ENCODE results near the gene TXNDC16.

TXNDC16 gene

GRCh38 chr14:52464175-52464574 lies 88.1 kb downstream of the TXNDC16 start (continued):
- no peak for TF ChIP-seq MYNN (tag by site-specific recombination; IDR thresholded peaks at IDR 0.05; ENCODE audit: borderline replicate concordance)
- no peak for TF ChIP-seq ZNF362 (tag by site-specific recombination; IDR thresholded peaks at IDR 0.05)
- no peak for TF ChIP-seq ZNF169 (tag by site-specific recombination; IDR thresholded peaks at IDR 0.05)

GRCh38 chr14:52463375-52463774 lies 88.9 kb downstream of the TXNDC16 start:
- POLR2A ChIA-PET: no interaction called here
- H3K27ac ChIP-seq (ENCODE audit: extremely low read depth, low read depth, low read length): no peak overlapping the region
- H3K36me3 ChIP-seq (ENCODE audit: control insufficient read depth in 2 of 2, insufficient read depth in 1 of 2, low read length in 2 of 2): peaks cover 15 to 27% of the 10 kb centered on the region in 2 experiments
- H3K9me3 ChIP-seq (ENCODE audit: control insufficient read depth, insufficient read depth, low read depth, low read length): no peaks in the 10 kb centered on the region
- CTCF ChIA-PET: interaction anchor here (0.8 to 0.9 kb wide), 2 partner anchors 32 to 163 kb away, joined by 3 read pairs; no protein-coding TSS in a partner anchor
- no peak for TF ChIP-seq PRDM10 (tag by site-specific recombination; IDR thresholded peaks at IDR 0.05)
- no peak for TF ChIP-seq ZFP41 (tag by site-specific recombination; IDR thresholded peaks at IDR 0.05; ENCODE audit: borderline replicate concordance)
- TF ChIP-seq ZNF335 (tag by site-specific recombination; conservative IDR thresholded peaks at IDR 0.05): no peak
- no peak for TF ChIP-seq ZNF404 (tag by site-specific recombination; IDR thresholded peaks at IDR 0.05)
- no peak for TF ChIP-seq PRDM6 (tag by site-specific recombination; IDR thresholded peaks at IDR 0.05)
- TF ChIP-seq ZNF626 (tag by site-specific recombination; IDR thresholded peaks at IDR 0.05): no peak
- no peak for TF ChIP-seq SP7 (tag by site-specific recombination; IDR thresholded peaks at IDR 0.05)
- no peak for TF ChIP-seq ZNF624 (tag by site-specific recombination; IDR thresholded peaks at IDR 0.05)
- no peak for TF ChIP-seq ZNF433 (tag by site-specific recombination; IDR thresholded peaks at IDR 0.05; ENCODE audit: low read depth)
- no peak for TF ChIP-seq ZNF513 (tag by site-specific recombination; IDR thresholded peaks at IDR 0.05)
- TF ChIP-seq ZSCAN4 (tag by site-specific recombination; IDR thresholded peaks at IDR 0.05): no peak
- TF ChIP-seq TSHZ1 (tag by site-specific recombination; IDR thresholded peaks at IDR 0.05; ENCODE audit: borderline replicate concordance): no peak
- no peak for TF ChIP-seq ZNF521 (tag by site-specific recombination; IDR thresholded peaks at IDR 0.05)
- TF ChIP-seq ZNF544 (tag by site-specific recombination; IDR thresholded peaks at IDR 0.05): no peak
- no peak for TF ChIP-seq ZNF514 (tag by site-specific recombination; IDR thresholded peaks at IDR 0.05)
- no peak for TF ChIP-seq ZNF645 (tag by site-specific recombination; IDR thresholded peaks at IDR 0.05)
- TF ChIP-seq ZNF24 (tag by site-specific recombination; IDR thresholded peaks at IDR 0.05): no peak
- no peak for TF ChIP-seq ZNF366 (tag by site-specific recombination; conservative IDR thresholded peaks at IDR 0.05)
- no peak for TF ChIP-seq ZNF169 (tag by site-specific recombination; IDR thresholded peaks at IDR 0.05)
- no peaks in the 10 kb centered on the region for H3K4me1 ChIP-seq (ENCODE audit: control insufficient read depth, insufficient read depth, low read length)
- H3K4me3 ChIP-seq (ENCODE audit: low read depth, low read length): no peak overlapping the region

All from HEK293 (cell line).